GM23338 (cell line): Measurements from ENCODE around the gene CARD16. TPM values are rescaled to one million over a fixed set of nuclear protein-coding genes. Genes with fewer than 3 reads are reported as not detected.
"Not testable (repeated sequence)": the region's sequence is repeated elsewhere in the genome, so short reads cannot be mapped to it uniquely, and the experiment has no call there.

Source experiments
- ATAC-seq: fragments of 200-7000 bp; cut with Tn5 transposase; 3 replicates; pipeline ENCODE4 v1.9.1; 2020
- DNase-seq: peaks from one replicate; pipeline ENCODE4 v3.0.0-alpha.2; 2015; ENCODE audit warnings: low spot score
- H2AFZ ChIP-seq: fragments of 200-600 bp; sonication (generic); 2 replicates; pipeline ENCODE4 v1.8.0; 2016; ENCODE audit warnings: antibody characterized with exemption, mild to moderate bottlenecking, moderate library complexity
- H3F3A ChIP-seq: fragments of 200-600 bp; sonication (generic); replicated peaks from 2 replicates; pipeline ENCODE4 v1.8.0; 2017; ENCODE audit warnings: antibody characterized with exemption, mixed run types, low read depth
- H3K27ac ChIP-seq: fragments of 200-600 bp; sonication (generic); 2 replicates; pipeline ENCODE4 v1.6.1; 2016; ENCODE audit warnings: low read depth
- H3K27me3 ChIP-seq: fragments of 200-600 bp; sonication (generic); 2 replicates; pipeline ENCODE4 v1.8.0; 2016; ENCODE audit warnings: mild to moderate bottlenecking, mixed run types, moderate library complexity; ENCODE audit not compliant: insufficient read depth
- H3K36me3 ChIP-seq: fragments of 200-600 bp; sonication (generic); 2 replicates; pipeline ENCODE4 v1.8.0; 2016; ENCODE audit warnings: mild to moderate bottlenecking; ENCODE audit not compliant: insufficient read depth
- H3K4me1 ChIP-seq: fragments of 200-600 bp; sonication (generic); 2 replicates; pipeline ENCODE4 v1.8.0; 2016; ENCODE audit warnings: mild to moderate bottlenecking, moderate library complexity; ENCODE audit not compliant: insufficient read depth
- H3K4me2 ChIP-seq: fragments of 200-600 bp; sonication (generic); 2 replicates; pipeline ENCODE4 v1.7.1; 2017; ENCODE audit warnings: mixed run types
- H3K4me3 ChIP-seq: fragments of 200-600 bp; sonication (generic); 2 replicates; pipeline ENCODE4 v1.6.1; 2016; ENCODE audit warnings: mixed run types
- H3K79me2 ChIP-seq: fragments of 200-600 bp; sonication (generic); replicated peaks from 2 replicates; pipeline ENCODE4 v1.8.0; 2017; ENCODE audit warnings: mild to moderate bottlenecking; ENCODE audit not compliant: insufficient read depth
- H3K9me2 ChIP-seq: fragments of 200-600 bp; sonication (generic); 2 replicates; pipeline ENCODE4 v1.8.0; 2017; ENCODE audit not compliant: insufficient read depth
- H4K20me1 ChIP-seq: fragments of 200-600 bp; sonication (generic); replicated peaks from 2 replicates; pipeline ENCODE4 v1.8.0; 2017; ENCODE audit warnings: mild to moderate bottlenecking; ENCODE audit not compliant: insufficient read depth
- H3K27ac Mint-ChIP-seq: 2 replicates; pipeline ENCODE4 v1.8.0; 2020; ENCODE audit warnings: inconsistent platforms, mild to moderate bottlenecking, moderate library complexity, mixed read lengths
- H3K27me3 Mint-ChIP-seq: 3 replicates; pipeline ENCODE4 v1.8.0; 2022; ENCODE audit warnings: low read depth, mild to moderate bottlenecking, moderate library complexity, mixed read lengths, inconsistent platforms; ENCODE audit not compliant: insufficient read depth, poor library complexity
- H3K36me3 Mint-ChIP-seq: 3 replicates; pipeline ENCODE4 v1.8.0; 2021; ENCODE audit warnings: low read depth, mild to moderate bottlenecking, inconsistent platforms, moderate library complexity, mixed read lengths
- H3K4me1 Mint-ChIP-seq: 3 replicates; pipeline ENCODE4 v1.8.0; 2020; ENCODE audit warnings: mild to moderate bottlenecking, inconsistent platforms, mixed read lengths
- H3K4me3 Mint-ChIP-seq: 3 replicates; pipeline ENCODE4 v1.8.0; 2021; ENCODE audit warnings: moderate library complexity, mild to moderate bottlenecking, inconsistent platforms, mixed read lengths
- H3K9me3 Mint-ChIP-seq: 3 replicates; pipeline ENCODE4 v1.8.0; 2020; ENCODE audit warnings: moderate library complexity, mild to moderate bottlenecking, inconsistent platforms, mixed read lengths
- CREB1 ChIP-seq: fragments of 250-450 bp; sonication (Bioruptor Pico); IDR thresholded peaks from 2 replicates; pipeline ENCODE4 v1.5.0; 2020; ENCODE audit warnings: low read depth, mild to moderate bottlenecking, moderate library complexity
- ZNF114 ChIP-seq: fragments of 250-450 bp; sonication (Bioruptor Pico); IDR thresholded peaks from 2 replicates; pipeline ENCODE4 v1.5.0; 2020; ENCODE audit warnings: mild to moderate bottlenecking, moderate library complexity
- polyA plus RNA-seq: library from polyadenylated mRNA; unstranded; fragments of >200 nt; fragmentation: Nextera tagmentation; extraction: Ambion mirVana; gene quantifications from 2 replicates; pipeline ENCODE4 v1.2.1, GENCODE V29; 2016
- total RNA-seq: library from RNA; depleted of rRNA; stranded (reverse); fragments of >200 nt; shearing (Covaris generic); gene quantifications from 2 replicates; pipeline ENCODE4 v1.2.3, GENCODE V29; 2014
- TF ChIP-seq, protein P1 (sequence below): IDR thresholded peaks from one replicate; pipeline ENCODE4 v1.6.1; 2018; ENCODE audit warnings: antibody characterized with exemption; ENCODE audit not compliant: unreplicated experiment

CARD16 gene
- total and polyA plus RNA-seq, 2 experiments from 2014 or later = not detected

DNA sequence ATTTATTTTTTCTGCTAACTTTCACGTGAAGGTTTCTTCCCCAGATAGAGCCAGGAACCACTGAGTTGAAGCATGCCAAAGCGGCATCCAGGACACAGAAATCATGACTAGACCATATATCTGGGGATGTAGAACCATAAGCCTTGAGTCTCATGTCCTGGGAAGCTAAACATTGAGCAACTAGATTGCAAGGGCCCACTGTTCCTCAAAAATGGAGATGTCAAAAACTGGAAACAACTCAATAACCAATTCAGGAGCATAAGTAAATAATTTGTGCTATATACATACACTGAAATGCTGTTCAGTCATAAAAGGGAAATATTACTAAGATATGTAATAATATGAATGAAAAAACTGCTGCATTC lies 29.0 kb upstream of the CARD16 start:
- no peaks in the 10 kb centered on the region for H3K27me3 ChIP-seq
- no peak overlapping the region for H2AFZ ChIP-seq
- Mint-ChIP-seq H3K9me3 (no peaks in the 10 kb centered on the region; the same call in 1 of the 3 replicates), H3K4me3 (no peak overlapping the region), H3K36me3 (no peaks in the 10 kb centered on the region), H3K4me1 (peaks cover 5% of the 10 kb centered on the region; the same call in 2 of the 3 replicates), H3K27ac (no peak overlapping the region), H3K27me3 (peaks cover 4% of the 10 kb centered on the region)
- H3F3A ChIP-seq = no peaks in the 10 kb centered on the region
- DNase-seq = no peak
- no peak overlapping the region for H3K4me3 ChIP-seq
- TF ChIP-seq ZNF114 = no peak
- TF ChIP-seq, protein P1, sequence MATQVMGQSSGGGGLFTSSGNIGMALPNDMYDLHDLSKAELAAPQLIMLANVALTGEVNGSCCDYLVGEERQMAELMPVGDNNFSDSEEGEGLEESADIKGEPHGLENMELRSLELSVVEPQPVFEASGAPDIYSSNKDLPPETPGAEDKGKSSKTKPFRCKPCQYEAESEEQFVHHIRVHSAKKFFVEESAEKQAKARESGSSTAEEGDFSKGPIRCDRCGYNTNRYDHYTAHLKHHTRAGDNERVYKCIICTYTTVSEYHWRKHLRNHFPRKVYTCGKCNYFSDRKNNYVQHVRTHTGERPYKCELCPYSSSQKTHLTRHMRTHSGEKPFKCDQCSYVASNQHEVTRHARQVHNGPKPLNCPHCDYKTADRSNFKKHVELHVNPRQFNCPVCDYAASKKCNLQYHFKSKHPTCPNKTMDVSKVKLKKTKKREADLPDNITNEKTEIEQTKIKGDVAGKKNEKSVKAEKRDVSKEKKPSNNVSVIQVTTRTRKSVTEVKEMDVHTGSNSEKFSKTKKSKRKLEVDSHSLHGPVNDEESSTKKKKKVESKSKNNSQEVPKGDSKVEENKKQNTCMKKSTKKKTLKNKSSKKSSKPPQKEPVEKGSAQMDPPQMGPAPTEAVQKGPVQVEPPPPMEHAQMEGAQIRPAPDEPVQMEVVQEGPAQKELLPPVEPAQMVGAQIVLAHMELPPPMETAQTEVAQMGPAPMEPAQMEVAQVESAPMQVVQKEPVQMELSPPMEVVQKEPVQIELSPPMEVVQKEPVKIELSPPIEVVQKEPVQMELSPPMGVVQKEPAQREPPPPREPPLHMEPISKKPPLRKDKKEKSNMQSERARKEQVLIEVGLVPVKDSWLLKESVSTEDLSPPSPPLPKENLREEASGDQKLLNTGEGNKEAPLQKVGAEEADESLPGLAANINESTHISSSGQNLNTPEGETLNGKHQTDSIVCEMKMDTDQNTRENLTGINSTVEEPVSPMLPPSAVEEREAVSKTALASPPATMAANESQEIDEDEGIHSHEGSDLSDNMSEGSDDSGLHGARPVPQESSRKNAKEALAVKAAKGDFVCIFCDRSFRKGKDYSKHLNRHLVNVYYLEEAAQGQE = no peak
- peaks cover 4% of the 10 kb centered on the region; the same call in 1 of the 2 replicates for H3K4me1 ChIP-seq
- H3K9me2 ChIP-seq = no peaks in the 10 kb centered on the region
- no peak overlapping the region for H3K27ac ChIP-seq
- no peaks in the 10 kb centered on the region for H3K36me3 ChIP-seq
- no peak for ATAC-seq
- H4K20me1 ChIP-seq = no peaks in the 10 kb centered on the region
- H3K79me2 ChIP-seq = no peaks in the 10 kb centered on the region
- no peak overlapping the region for H3K4me2 ChIP-seq

DNA sequence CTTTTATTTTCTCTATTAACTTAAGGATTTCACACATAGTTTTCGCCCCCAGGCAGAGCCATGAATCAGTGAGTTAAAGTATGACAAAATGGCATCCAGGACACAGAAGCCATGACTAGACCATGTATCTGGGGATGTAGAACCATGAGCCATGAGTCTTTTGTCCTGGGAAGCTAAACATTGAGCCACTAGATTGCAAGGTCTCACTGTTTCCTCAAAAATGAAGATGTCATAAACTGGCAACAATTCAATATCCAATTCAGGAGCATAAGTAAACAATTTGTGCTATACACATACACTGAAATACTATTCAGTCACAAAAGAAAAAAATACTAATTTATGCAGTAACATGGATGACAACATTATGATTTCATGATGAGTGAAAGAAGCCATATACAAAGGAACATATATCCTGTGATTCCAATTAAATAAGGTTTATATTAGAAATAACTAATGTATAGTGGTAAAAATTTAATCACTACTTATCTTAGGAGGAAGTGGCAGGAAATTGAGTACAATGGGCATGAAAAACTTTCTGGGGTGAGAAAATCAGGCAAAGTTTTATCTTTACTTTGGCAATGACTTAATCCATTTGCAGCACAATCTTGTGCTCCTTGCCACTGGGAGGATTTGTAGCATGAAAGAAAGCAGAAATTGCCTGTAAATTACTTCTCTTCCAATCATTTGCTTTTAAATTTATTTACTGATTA lies 28.5 kb upstream of the CARD16 start:
- no peaks in the 10 kb centered on the region for H4K20me1 ChIP-seq
- no peak overlapping the region for H3K27ac ChIP-seq
- H3K4me2 ChIP-seq = no peak overlapping the region
- no peaks in the 10 kb centered on the region; the same call in 1 of the 3 replicates for H3K9me3 Mint-ChIP-seq
- DNase-seq (no peak), ATAC-seq (no peak)
- no peak overlapping the region for H2AFZ ChIP-seq
- H3K4me1 ChIP-seq = peaks cover 4% of the 10 kb centered on the region; the same call in 1 of the 2 replicates
- H3F3A ChIP-seq = no peaks in the 10 kb centered on the region
- no peak overlapping the region for H3K4me3 ChIP-seq
- H3K4me1 Mint-ChIP-seq = peaks cover 5% of the 10 kb centered on the region; the same call in 2 of the 3 replicates
- H3K4me3 Mint-ChIP-seq = no peak overlapping the region
- H3K36me3 ChIP-seq = no peaks in the 10 kb centered on the region
- no peaks in the 10 kb centered on the region for H3K27me3 ChIP-seq
- H3K27ac Mint-ChIP-seq = no peak overlapping the region
- peaks cover 4% of the 10 kb centered on the region for H3K27me3 Mint-ChIP-seq
- no peak for TF ChIP-seq CREB1 (CRISPR knock-in tag)
- no peaks in the 10 kb centered on the region for H3K36me3 Mint-ChIP-seq
- no peaks in the 10 kb centered on the region for H3K9me2 ChIP-seq
- no peaks in the 10 kb centered on the region for H3K79me2 ChIP-seq

DNA sequence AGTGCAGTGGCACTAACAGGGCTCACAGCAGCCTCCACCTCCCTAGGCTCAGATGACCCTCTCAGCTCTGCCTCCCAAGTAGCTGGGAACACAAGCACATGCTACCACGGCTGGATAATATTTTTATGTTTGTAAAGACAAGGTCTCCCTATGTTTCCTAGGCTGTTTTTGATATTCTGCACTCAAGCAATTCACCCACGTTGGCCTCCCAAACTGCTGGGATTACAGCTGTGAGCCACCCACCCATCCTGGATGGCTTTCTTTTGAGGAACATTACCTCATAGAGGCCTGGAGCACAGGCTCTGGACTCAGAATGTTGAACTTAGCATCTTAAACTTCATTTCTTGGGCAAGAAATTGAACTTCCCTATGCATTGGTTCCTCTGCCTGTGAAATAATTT lies 26.9 kb upstream of the CARD16 start:
- not testable (repeated sequence) for H3K79me2 ChIP-seq, H3K36me3 Mint-ChIP-seq, H3K4me3 ChIP-seq, H3K9me3 Mint-ChIP-seq, H3F3A ChIP-seq, H3K27ac ChIP-seq, H4K20me1 ChIP-seq, H3K27me3 Mint-ChIP-seq, H3K4me2 ChIP-seq, H3K27ac Mint-ChIP-seq, ATAC-seq, H3K4me1 Mint-ChIP-seq, H3K9me2 ChIP-seq, H3K36me3 ChIP-seq, H2AFZ ChIP-seq, H3K27me3 ChIP-seq, H3K4me3 Mint-ChIP-seq, H3K4me1 ChIP-seq, DNase-seq
